Kidney (tissue), 14 donors: ENCODE results near the gene UCHL5. TPM values are rescaled to one million over a fixed set of nuclear protein-coding genes. Genes with fewer than 3 reads are reported as not detected.
A peak's percentile ranks its signal among the peaks of the same experiment; 100 is the strongest.

Source experiments
- DNase-seq, 5 donors: peaks; one replicate each; pipeline ENCODE4 v3.0.0-alpha.2; 2013 to 2020
- FAIRE-seq: peaks from 2 replicates; lab custom pipeline; 2012; peaks lifted over from hg19 to GRCh38; lab: Jason Lieb, UNC
- H3K27ac ChIP-seq, 2 donors: one replicate each; pipeline ENCODE4 v1.7.0; 2013; ENCODE audit warnings: low read depth in 2 of 2, low read length in 2 of 2, inconsistent platforms in 1 of 2
- H3K27me3 ChIP-seq: one replicate; pipeline ENCODE4 v1.7.1; 2013; ENCODE audit warnings: low read length, inconsistent platforms; ENCODE audit not compliant: control insufficient read depth, insufficient read depth
- H3K36me3 ChIP-seq, 3 donors: one replicate each; pipeline versions ENCODE4 v1.7.0 to v1.7.1; 2013; ENCODE audit warnings: low read length in 3 of 3, control low read depth in 1 of 3, inconsistent platforms in 1 of 3; ENCODE audit not compliant: insufficient read depth in 3 of 3, control insufficient read depth in 2 of 3
- H3K4me1 ChIP-seq, 3 donors: one replicate each; pipeline versions ENCODE4 v1.7.0 to v1.7.1; 2013; ENCODE audit warnings: low read length in 3 of 3, inconsistent platforms in 1 of 3, low read depth in 1 of 3; ENCODE audit not compliant: control insufficient read depth in 2 of 3, insufficient read depth in 2 of 3
- H3K4me3 ChIP-seq, 3 donors: one replicate each; pipeline versions ENCODE4 v1.7.0 to v1.8.1; 2013; ENCODE audit warnings: low read length in 3 of 3, control low read depth in 1 of 3, inconsistent platforms in 1 of 3
- H3K9ac ChIP-seq, 3 donors: one replicate each; pipeline versions ENCODE4 v1.7.0 to v1.7.1; 2013; ENCODE audit warnings: low read length in 3 of 3, control low read depth in 1 of 3, inconsistent platforms in 1 of 3
- H3K9me3 ChIP-seq, 3 donors: one replicate each; pipeline versions ENCODE4 v1.7.0 to v1.7.1; 2013; ENCODE audit warnings: low read length in 3 of 3, control low read depth in 1 of 3, inconsistent platforms in 1 of 3; ENCODE audit not compliant: control insufficient read depth in 2 of 3, insufficient read depth in 1 of 3
- CTCF ChIP-seq: IDR thresholded peaks from 3 replicates; pipeline ENCODE4 v1.5.1; 2012; ENCODE audit warnings: mild to moderate bottlenecking, moderate library complexity, borderline replicate concordance; ENCODE audit not compliant: insufficient read depth; ENCODE audit errors: extremely low read depth
- intact Hi-C: fragments of 100-400 bp; cut with DNase I; formaldehyde crosslinking; loops from one replicate; pipeline ENCODE4 v1.11.1; 2022
- polyA plus RNA-seq: library from polyadenylated mRNA; stranded (reverse); fragments of 350-450 nt; fragmentation: Illumina TruSeq; extraction: RNeasy Lipid Tissue Mini Kit (QIAGEN cat#74804); gene quantifications from one replicate; pipeline ENCODE4 v1.2.3, GENCODE V29; 2014; ENCODE audit warnings: low read depth, low replicate concordance; ENCODE audit not compliant: insufficient read depth
- total RNA-seq: library from RNA; stranded (reverse); fragmentation: NEBNext Ultra II Directional; extraction: Animal tissue kit (Norgen Biotek cat#: 25700); gene quantifications from one replicate; pipeline ENCODE4 v1.2.1, GENCODE V29; 2021
- donor health status: control.
- donor health status: control.
- donor health status: control.
- donor health status: control.
- donor health status: control.
- donor health status: DM: yes; HTN: yes; CAD: no.
- donor health status: Normal renal cell carcinoma (clear cell type).

Gene UCHL5
- total and polyA plus RNA-seq, 2 donors from 2014 or later: 15.2 to 26.4 TPM

DNA sequence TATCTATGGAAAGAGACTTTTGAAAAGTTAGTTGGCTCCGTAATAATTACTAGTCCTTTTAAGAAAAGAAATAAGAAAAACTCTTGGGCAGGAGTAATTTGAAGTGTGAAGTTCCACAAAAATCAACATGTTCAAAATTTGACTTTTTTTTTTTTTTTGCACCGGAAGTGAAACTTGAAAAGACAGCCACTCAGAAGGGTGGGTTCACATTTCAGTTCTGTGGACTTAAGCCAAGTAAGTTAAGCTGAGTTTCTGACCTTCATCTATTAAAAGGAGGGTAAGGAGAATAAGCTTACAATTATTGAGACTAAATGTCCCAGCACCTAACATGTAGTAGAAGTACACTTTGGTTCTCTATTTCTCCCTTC, 11.2 kb upstream of the UCHL5 start:
- H3K4me1 ChIP-seq: no peaks in the 10 kb centered on the region
- no peak overlapping the region for H3K9ac ChIP-seq
- no peaks in the 10 kb centered on the region for H3K9me3 ChIP-seq
- no peaks in the 10 kb centered on the region for H3K36me3 ChIP-seq
- no peak overlapping the region for H3K4me3 ChIP-seq
- DNase-seq: peak in 1 of 5 donors; percentile 5
- H3K27ac ChIP-seq: no peak overlapping the region
- H3K27me3 ChIP-seq: no peaks in the 10 kb centered on the region
- no peak for TF ChIP-seq CTCF
- no peak for FAIRE-seq
- intact Hi-C loops: no loop called here

GRCh38 chr1:193069748-193070385, 10.7 kb upstream of the UCHL5 start:
- Histone ChIP-seq H3K27ac (no peak overlapping the region), H3K9ac (no peak overlapping the region), H3K4me1 (no peaks in the 10 kb centered on the region), H3K36me3 (no peaks in the 10 kb centered on the region), H3K4me3 (no peak overlapping the region), H3K27me3 (no peaks in the 10 kb centered on the region), H3K9me3 (no peaks in the 10 kb centered on the region)
- DNase-seq: no peak
- TF ChIP-seq CTCF: no peak
- no peak for FAIRE-seq
- intact Hi-C loops: no loop called here

DNA sequence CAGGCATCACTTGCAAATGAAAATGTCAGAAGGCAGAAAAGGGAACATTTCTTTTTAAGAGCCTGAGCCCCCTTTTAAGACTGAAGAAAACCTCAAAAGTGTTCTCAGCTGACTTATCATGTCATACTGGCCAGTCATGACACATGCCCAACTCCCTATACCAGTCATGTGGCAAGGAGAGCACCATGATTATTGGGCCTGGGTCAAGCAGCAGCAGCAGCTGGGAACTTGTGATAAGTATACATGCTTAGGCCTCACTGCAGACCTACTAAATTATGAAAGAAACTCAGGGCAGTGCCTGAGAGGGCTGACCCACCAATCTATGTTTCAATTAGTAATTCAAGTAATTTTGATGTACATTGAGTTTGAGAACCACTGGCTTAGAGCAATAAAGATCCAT, 8.9 kb upstream of the UCHL5 start:
- no peak for TF ChIP-seq CTCF
- Histone ChIP-seq H3K9me3 (no peaks in the 10 kb centered on the region), H3K27ac (no peak overlapping the region), H3K27me3 (no peaks in the 10 kb centered on the region), H3K36me3 (no peaks in the 10 kb centered on the region), H3K4me1 (no peaks in the 10 kb centered on the region), H3K9ac (no peak overlapping the region), H3K4me3 (no peak overlapping the region)
- no peak for FAIRE-seq
- no peak for DNase-seq
- intact Hi-C loops: no loop called here

DNA sequence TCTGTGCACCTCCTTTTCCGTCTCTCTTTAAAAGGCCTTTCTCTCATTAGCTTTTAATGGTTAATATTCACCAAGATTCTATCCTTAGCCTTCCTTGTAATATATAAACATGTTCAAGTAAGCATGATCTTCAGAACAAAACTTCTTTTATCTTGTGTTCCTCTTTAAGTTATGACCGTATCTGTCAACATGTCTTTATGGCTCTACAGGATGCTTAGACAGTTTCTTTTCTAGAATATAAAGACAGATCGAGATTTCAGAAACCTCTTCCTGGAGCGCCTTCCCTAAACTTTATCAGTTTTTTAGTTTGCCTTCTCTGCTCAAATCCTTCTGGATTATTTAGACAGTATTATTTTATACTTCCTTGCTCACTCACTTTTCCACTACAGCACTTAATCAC, 7.4 kb upstream of the UCHL5 start:
- TF ChIP-seq CTCF: no peak
- intact Hi-C loops: no loop called here
- Histone ChIP-seq H3K4me1 (no peaks in the 10 kb centered on the region), H3K9ac (no peak overlapping the region), H3K27ac (no peak overlapping the region), H3K9me3 (no peaks in the 10 kb centered on the region), H3K36me3 (no peaks in the 10 kb centered on the region), H3K27me3 (no peaks in the 10 kb centered on the region), H3K4me3 (no peak overlapping the region)
- DNase-seq (no peak), FAIRE-seq (no peak)
